WI38 (cell line): Measurements from ENCODE around the gene FMO1.

Experiments used
- H3K4me3 ChIP-seq: 2 replicates; pipeline ENCODE4 v1.5.1; 2011; ENCODE audit warnings: low read depth, mild to moderate bottlenecking, control low read depth, low read length
- CTCF ChIP-seq: IDR thresholded peaks from 2 replicates; pipeline ENCODE4 v1.5.1; 2012; ENCODE audit warnings: low read depth, mild to moderate bottlenecking, control low read depth, low read length

The FMO1 gene

GRCh38 chr1:171265686-171266085, 17.4 kb downstream of the FMO1 start:
- no peak overlapping the region for H3K4me3 ChIP-seq
- TF ChIP-seq CTCF: no peak

GRCh38 chr1:171266930-171267329, 18.6 kb downstream of the FMO1 start:
- no peak for TF ChIP-seq CTCF
- H3K4me3 ChIP-seq: no peak overlapping the region

GRCh38 chr1:171267391-171267790, 19.1 kb downstream of the FMO1 start:
- no peak overlapping the region for H3K4me3 ChIP-seq
- TF ChIP-seq CTCF: no peak

- TF ChIP-seq CTCF: no peak
- H3K4me3 ChIP-seq: no peak overlapping the region
Measured at GRCh38 chr1:171270806-171271205, 22.5 kb downstream of the FMO1 start.

- no peak for TF ChIP-seq CTCF
- no peak overlapping the region for H3K4me3 ChIP-seq
Measured at GRCh38 chr1:171277534-171277933, 29.2 kb downstream of the FMO1 start.

- no peak overlapping the region for H3K4me3 ChIP-seq
- no peak for TF ChIP-seq CTCF
Measured at GRCh38 chr1:171279234-171279633, 30.9 kb downstream of the FMO1 start.

- H3K4me3 ChIP-seq: no peak overlapping the region
- no peak for TF ChIP-seq CTCF
Measured at GRCh38 chr1:171279678-171280077, 31.4 kb downstream of the FMO1 start.
